ENCODE measurements around the gene MAG.

MAG gene

GRCh38 chr19:35266520-35267352 lies 25.2 kb upstream of the MAG start:
- TF ChIP-seq CTCF (IDR thresholded peaks at IDR 0.05; ENCODE audit: low read depth, low read length) (no peak), EZH2phosphoT487 (IDR thresholded peaks at IDR 0.05; ENCODE audit: low read depth) (no peak)
- Histone ChIP-seq H2AFZ (ENCODE audit: low read depth, low read length) (no peak overlapping the region), H3K9me3 (ENCODE audit: insufficient read depth, low read length) (no peaks in the 10 kb centered on the region), H3K79me2 (ENCODE audit: low read length) (peaks cover 18% of the 10 kb centered on the region), H3K27me3 (ENCODE audit: low read depth, low read length) (no peaks in the 10 kb centered on the region), H3K27ac (ENCODE audit: low read length) (peak overlapping the region; percentile 73), H3K9ac (ENCODE audit: low read length) (peak overlapping the region; percentile 98), H3K4me2 (ENCODE audit: low read length) (peak overlapping the region; percentile 82), H3K36me3 (replicated peaks; ENCODE audit: low read depth, low read length) (peaks cover 21% of the 10 kb centered on the region), H4K20me1 (ENCODE audit: insufficient read depth, low read length) (no peaks in the 10 kb centered on the region), H3K4me1 (ENCODE audit: low read length) (peaks cover 26% of the 10 kb centered on the region), H3K4me3 (ENCODE audit: low read length) (peak overlapping the region; percentile 90)

DNA sequence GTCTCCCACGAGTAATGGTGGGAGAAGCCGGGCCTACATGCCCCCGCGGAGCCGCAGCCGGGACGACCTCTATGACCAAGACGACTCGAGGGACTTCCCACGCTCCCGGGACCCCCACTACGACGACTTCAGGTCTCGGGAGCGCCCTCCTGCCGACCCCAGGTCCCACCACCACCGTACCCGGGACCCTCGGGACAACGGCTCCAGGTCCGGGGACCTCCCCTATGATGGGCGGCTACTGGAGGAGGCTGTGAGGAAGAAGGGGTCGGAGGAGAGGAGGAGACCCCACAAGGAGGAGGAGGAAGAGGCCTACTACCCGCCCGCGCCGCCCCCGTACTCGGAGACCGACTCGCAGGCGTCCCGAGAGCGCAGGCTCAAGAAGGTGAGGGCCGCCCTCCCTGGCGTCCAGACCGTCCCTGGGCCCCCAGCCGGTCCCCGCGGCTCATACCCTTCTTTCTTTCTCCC lies 24.6 kb upstream of the MAG start:
- Histone ChIP-seq H3K79me2 (ENCODE audit: low read length) (peaks cover 18% of the 10 kb centered on the region), H3K9me3 (ENCODE audit: insufficient read depth, low read length) (no peaks in the 10 kb centered on the region), H3K4me3 (ENCODE audit: low read length) (peak overlapping the region; percentile 90), H3K36me3 (replicated peaks; ENCODE audit: low read depth, low read length) (peaks cover 27% of the 10 kb centered on the region), H3K4me1 (ENCODE audit: low read length) (peaks cover 33% of the 10 kb centered on the region), H3K27me3 (ENCODE audit: low read depth, low read length) (no peaks in the 10 kb centered on the region), H3K9ac (ENCODE audit: low read length) (peak overlapping the region; percentile 98), H4K20me1 (ENCODE audit: insufficient read depth, low read length) (no peaks in the 10 kb centered on the region), H3K27ac (ENCODE audit: low read length) (peak overlapping the region; percentile 73), H3K4me2 (ENCODE audit: low read length) (peak overlapping the region; percentile 82), H2AFZ (ENCODE audit: low read depth, low read length) (peak overlapping the region; percentile 32; the same call in 1 of the 2 replicates)
- no peak for TF ChIP-seq EZH2phosphoT487 (IDR thresholded peaks at IDR 0.05; ENCODE audit: low read depth)
- no peak for TF ChIP-seq CTCF (IDR thresholded peaks at IDR 0.05; ENCODE audit: low read depth, low read length)

GRCh38 chr19:35267818-35268535 lies 24.0 kb upstream of the MAG start:
- peak overlapping the region; percentile 82 for H3K4me2 ChIP-seq (ENCODE audit: low read length)
- H2AFZ ChIP-seq (ENCODE audit: low read depth, low read length), result peak overlapping the region; percentile 32; the same call in 1 of the 2 replicates
- peaks cover 18% of the 10 kb centered on the region for H3K79me2 ChIP-seq (ENCODE audit: low read length)
- peaks cover 39% of the 10 kb centered on the region for H3K4me1 ChIP-seq (ENCODE audit: low read length)
- TF ChIP-seq CTCF (IDR thresholded peaks at IDR 0.05; ENCODE audit: low read depth, low read length) (no peak), EZH2phosphoT487 (IDR thresholded peaks at IDR 0.05; ENCODE audit: low read depth) (no peak)
- H3K27me3 ChIP-seq (ENCODE audit: low read depth, low read length), result no peaks in the 10 kb centered on the region
- H4K20me1 ChIP-seq (ENCODE audit: insufficient read depth, low read length), result no peaks in the 10 kb centered on the region
- peak overlapping the region; percentile 73 for H3K27ac ChIP-seq (ENCODE audit: low read length)
- H3K4me3 ChIP-seq (ENCODE audit: low read length), result peak overlapping the region; percentile 90
- H3K9me3 ChIP-seq (ENCODE audit: insufficient read depth, low read length), result no peaks in the 10 kb centered on the region
- H3K36me3 ChIP-seq (replicated peaks; ENCODE audit: low read depth, low read length), result peaks cover 32% of the 10 kb centered on the region
- H3K9ac ChIP-seq (ENCODE audit: low read length), result peak overlapping the region; percentile 98

Measured in OCI-LY3 (cell line).